Measurements from ENCODE around the gene CLEC3B.

The CLEC3B gene

GRCh38 chr3:44995142-44995770 is 30.8 kb upstream of the CLEC3B start:
- no peak overlapping the region for H3K27ac ChIP-seq
- no peak for TF ChIP-seq ZFX (IDR thresholded peaks at IDR 0.05)
- TF ChIP-seq, protein P1, sequence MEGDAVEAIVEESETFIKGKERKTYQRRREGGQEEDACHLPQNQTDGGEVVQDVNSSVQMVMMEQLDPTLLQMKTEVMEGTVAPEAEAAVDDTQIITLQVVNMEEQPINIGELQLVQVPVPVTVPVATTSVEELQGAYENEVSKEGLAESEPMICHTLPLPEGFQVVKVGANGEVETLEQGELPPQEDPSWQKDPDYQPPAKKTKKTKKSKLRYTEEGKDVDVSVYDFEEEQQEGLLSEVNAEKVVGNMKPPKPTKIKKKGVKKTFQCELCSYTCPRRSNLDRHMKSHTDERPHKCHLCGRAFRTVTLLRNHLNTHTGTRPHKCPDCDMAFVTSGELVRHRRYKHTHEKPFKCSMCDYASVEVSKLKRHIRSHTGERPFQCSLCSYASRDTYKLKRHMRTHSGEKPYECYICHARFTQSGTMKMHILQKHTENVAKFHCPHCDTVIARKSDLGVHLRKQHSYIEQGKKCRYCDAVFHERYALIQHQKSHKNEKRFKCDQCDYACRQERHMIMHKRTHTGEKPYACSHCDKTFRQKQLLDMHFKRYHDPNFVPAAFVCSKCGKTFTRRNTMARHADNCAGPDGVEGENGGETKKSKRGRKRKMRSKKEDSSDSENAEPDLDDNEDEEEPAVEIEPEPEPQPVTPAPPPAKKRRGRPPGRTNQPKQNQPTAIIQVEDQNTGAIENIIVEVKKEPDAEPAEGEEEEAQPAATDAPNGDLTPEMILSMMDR (conservative IDR thresholded peaks at IDR 0.05) = no peak

DNA sequence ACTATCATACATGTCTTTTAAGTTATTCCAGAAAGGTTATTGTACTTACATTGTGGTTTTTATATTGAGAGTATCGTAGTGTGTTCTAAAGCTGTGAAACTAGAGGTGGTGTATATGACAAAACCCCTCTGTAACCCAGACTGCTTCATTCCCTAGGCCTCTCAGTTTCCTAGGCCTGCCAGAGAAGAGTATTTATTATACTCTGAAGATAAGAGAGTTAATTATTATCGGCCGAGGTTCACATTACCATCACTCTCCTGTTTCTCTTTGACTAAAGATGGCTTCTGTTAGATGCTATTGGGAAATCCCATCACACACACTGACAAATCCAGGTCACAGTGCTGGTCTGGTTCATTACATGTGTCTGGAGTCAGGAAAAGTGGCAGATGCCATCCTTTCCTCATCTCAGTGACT is 29.5 kb upstream of the CLEC3B start:
- H3K27ac ChIP-seq = no peak overlapping the region
- no peak for TF ChIP-seq ZFX (IDR thresholded peaks at IDR 0.05)
- TF ChIP-seq, protein P1 (conservative IDR thresholded peaks at IDR 0.05) = no peak

- no peak overlapping the region for H3K27ac ChIP-seq
- TF ChIP-seq, protein P1 (conservative IDR thresholded peaks at IDR 0.05) = no peak
- no peak for TF ChIP-seq ZFX (IDR thresholded peaks at IDR 0.05)
These were observed 26.3 kb upstream of the CLEC3B start for GRCh38 chr3:44999782-45000181.

GRCh38 chr3:45000823-45001222 is 25.3 kb upstream of the CLEC3B start:
- H3K27ac ChIP-seq = no peak overlapping the region
- TF ChIP-seq, protein P1 (conservative IDR thresholded peaks at IDR 0.05) = no peak
- TF ChIP-seq ZFX (IDR thresholded peaks at IDR 0.05) = no peak

DNA sequence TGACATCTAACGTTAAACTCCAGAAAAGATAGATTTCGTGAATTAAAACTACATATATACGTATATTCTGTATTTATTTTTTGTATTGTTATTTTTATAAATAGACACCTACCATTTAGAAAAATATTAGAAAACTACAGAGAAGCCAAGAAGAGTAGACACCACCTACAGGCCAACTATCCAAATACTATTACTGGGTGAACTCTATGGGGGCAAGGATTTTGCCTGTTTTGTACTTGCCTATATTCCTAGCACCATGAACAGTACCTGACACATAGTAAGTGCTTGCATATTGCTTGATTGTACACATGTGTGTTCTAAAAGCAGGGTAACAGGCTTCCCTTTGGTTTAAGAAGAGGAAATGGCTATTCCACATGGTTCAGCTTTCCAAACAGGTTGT is 24.4 kb upstream of the CLEC3B start:
- TF ChIP-seq, protein P1 (conservative IDR thresholded peaks at IDR 0.05) = 0 out of 2 replicates have a peak, but pooled peaks have one; percentile 6
- no peak for TF ChIP-seq ZFX (IDR thresholded peaks at IDR 0.05)
- H3K27ac ChIP-seq = no peak overlapping the region

DNA sequence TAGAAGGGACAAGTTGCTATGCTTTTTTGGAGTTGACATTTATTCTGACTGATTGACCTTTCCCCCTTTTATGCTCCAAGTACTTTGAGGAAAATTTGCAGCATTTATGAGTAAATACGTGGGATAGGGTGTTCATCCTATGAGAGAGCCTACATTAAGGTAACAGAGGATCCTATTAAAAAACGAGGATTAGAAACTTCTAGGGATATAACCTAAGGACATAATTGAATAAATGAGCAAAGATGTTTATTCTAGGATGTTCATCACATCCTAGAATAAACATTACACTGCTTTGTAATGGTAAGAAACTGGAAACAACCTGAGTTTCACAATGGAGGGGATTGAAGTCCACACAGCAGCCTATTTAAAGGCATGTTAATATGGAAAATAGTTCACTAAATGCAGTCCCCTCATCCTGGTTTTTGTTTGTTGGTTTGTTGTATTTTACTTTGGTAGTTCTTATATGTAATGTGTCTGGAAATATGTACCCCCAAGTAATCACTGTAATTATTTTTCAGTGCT is 23.9 kb upstream of the CLEC3B start:
- no peak overlapping the region for H3K27ac ChIP-seq
- no peak for TF ChIP-seq ZFX (IDR thresholded peaks at IDR 0.05)
- TF ChIP-seq, protein P1 (conservative IDR thresholded peaks at IDR 0.05) = no peak

DNA sequence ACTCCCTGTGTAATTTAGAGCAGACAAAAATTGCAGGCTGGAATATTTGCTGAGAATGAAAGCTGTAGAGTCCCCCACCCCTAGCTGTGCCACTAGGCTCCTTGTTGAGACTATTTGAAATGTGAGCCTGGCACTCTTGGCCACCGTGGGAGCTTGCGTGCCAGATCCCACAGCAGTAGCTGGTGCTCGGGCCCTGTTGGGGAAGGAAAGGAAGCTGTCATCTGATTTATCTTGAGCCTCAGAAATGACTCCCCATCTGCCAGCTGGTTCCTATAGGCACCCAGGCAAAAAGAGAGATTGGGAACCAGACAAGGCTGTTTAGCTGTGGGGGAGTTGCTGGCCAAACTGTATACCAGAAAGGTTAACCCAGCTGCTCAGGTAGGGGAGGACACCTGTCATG is 23.4 kb upstream of the CLEC3B start:
- H3K27ac ChIP-seq = no peak overlapping the region
- no peak for TF ChIP-seq ZFX (IDR thresholded peaks at IDR 0.05)
- TF ChIP-seq, protein P1 (conservative IDR thresholded peaks at IDR 0.05) = no peak

Data from C4-2B (cell line).